ENCODE results near the gene E2F1.

E2F1 gene

DNA sequence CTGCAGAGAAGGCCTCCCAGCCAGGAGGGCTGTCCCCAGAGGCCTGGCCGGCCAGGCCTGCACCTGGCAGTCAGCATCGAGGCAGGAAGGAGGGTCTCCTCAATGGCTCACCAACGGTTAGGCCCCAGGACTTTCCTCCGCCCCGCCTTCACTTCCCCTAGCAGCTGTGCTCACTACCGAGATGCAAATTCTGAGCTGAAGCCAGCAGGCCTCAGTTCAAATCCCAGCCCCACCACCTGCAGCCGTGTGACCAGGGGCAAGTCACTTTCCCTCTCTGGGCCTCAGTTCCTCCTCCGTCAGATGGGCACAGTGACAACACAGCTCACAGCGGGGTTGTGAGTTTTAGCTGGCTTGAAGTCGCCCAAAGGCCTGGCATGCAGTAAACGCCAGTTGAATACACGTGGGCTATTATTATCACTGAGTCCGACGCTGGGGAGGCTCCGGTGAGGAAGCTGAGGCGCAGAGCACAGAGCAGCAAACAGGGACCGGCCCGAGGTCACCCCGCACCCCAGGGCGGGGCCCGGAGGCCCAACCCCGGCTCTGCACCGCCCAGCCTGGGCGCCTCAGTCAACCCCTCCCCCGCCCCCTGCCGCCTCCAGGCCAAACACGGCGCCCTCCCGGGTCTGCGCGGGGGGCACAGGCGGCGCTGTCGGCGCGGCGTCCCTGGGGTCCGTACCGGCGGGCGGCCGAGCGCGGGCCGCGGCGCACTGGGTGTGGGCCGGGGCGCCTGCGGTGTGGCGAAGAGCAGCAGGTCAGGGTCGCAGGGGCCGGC lies 671 bp downstream of the E2F1 start:
- Histone ChIP-seq H3K36me3 (ENCODE audit: control insufficient read depth, insufficient read depth, low read length) (peaks cover 2% of the 10 kb centered on the region), H3K4me3 (ENCODE audit: extremely low read depth, insufficient read depth, low read length, poor library complexity, severe bottlenecking) (peak overlapping the region; percentile 53), H3K27ac (ENCODE audit: low read depth, low read length, severe bottlenecking) (no peak overlapping the region), H3K9me3 (ENCODE audit: control insufficient read depth, low read length) (no peaks in the 10 kb centered on the region), H3K4me1 (ENCODE audit: control insufficient read depth, insufficient read depth, low read length, poor library complexity, severe bottlenecking) (peaks cover 35% of the 10 kb centered on the region)
- 1% methylated on average over 17 to 43 of the region's 53 CpGs for WGBS, 2 experiments (ENCODE audit: insufficient coverage in 2 of 2)

DNA sequence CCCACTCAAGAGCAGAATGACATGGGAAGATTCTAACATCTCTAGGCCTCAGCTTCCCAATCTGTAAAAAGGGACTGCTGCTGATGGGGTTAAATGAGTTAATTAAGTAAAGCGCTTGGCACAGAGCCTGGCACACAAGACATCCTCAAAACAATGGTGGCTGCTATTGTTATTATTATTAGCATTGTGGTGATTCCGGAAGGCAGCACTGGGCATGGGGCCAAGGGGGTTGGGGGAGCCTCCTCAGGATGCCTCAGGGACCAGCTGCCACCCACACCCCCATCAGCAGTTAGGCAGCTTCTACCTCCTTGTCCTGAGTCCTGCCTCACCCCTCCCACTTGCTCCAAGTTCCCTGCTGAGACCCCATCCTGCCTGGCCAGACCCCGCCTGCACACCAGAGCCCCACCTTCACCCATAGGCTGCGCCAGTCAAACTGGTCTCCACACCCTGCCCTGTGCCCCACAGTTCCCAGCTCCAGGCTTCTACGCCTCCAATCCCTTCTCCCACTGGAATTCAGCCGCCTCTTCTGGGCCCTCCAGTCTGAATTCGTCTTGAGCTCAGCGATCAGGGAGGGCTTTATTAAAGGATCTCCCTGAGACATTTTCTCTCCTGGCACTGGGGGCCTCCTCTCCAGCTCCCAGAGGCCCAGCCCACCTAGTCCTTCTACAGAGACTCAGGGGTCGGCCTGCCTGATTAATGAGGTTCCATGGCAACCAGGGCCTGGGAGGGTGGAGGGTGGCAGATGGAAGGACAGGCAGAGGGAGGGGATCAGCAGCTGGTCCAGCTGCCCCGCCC lies 1.5 kb downstream of the E2F1 start:
- Histone ChIP-seq H3K9me3 (ENCODE audit: control insufficient read depth, low read length) (no peaks in the 10 kb centered on the region), H3K36me3 (ENCODE audit: control insufficient read depth, insufficient read depth, low read length) (peaks cover 4% of the 10 kb centered on the region), H3K4me1 (ENCODE audit: control insufficient read depth, insufficient read depth, low read length, poor library complexity, severe bottlenecking) (peaks cover 31% of the 10 kb centered on the region), H3K4me3 (ENCODE audit: extremely low read depth, insufficient read depth, low read length, poor library complexity, severe bottlenecking) (peak overlapping the region; percentile 53), H3K27ac (ENCODE audit: low read depth, low read length, severe bottlenecking) (no peak overlapping the region)
- WGBS, 2 experiments (ENCODE audit: insufficient coverage in 2 of 2): 39 to 48% methylated on average over 7 to 8 of the region's 10 CpGs

DNA sequence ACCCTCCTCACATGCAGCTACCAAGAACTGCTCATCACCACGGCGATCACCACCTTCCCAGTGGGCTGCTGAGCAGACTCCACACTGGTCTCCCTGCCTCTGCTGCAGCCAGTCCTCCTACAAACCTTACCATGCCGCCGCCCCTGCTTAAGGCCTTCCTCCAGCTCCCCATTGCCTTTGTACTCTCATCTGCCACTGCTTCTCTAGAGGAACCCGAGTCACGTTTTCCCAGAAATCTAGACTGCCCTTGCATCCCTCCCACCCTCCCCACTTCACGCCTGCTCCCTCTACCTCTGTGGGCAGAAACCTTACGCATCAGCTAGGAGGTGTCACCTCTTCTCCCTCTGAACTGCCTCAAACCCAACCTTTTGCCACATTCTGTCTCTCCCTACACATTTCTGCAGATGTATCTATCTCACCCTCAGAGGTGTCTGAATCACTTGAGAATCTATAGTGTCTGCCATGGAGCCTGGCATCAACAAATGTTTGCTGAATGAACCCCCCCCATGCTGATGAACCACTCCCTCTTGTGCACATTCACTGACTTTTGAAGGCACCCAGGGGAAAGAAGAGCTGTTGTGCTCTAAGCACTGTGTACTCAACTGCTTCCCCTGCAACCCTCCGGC lies 4.3 kb downstream of the E2F1 start:
- Histone ChIP-seq H3K4me3 (ENCODE audit: extremely low read depth, insufficient read depth, low read length, poor library complexity, severe bottlenecking) (no peak overlapping the region), H3K27ac (ENCODE audit: low read depth, low read length, severe bottlenecking) (no peak overlapping the region), H3K4me1 (ENCODE audit: control insufficient read depth, insufficient read depth, low read length, poor library complexity, severe bottlenecking) (peaks cover 11% of the 10 kb centered on the region), H3K9me3 (ENCODE audit: control insufficient read depth, low read length) (no peaks in the 10 kb centered on the region), H3K36me3 (ENCODE audit: control insufficient read depth, insufficient read depth, low read length) (peaks cover 32% of the 10 kb centered on the region)
- WGBS, 2 experiments (ENCODE audit: insufficient coverage in 2 of 2): 87 to 93% methylated on average over 9 of the region's 9 CpGs

DNA sequence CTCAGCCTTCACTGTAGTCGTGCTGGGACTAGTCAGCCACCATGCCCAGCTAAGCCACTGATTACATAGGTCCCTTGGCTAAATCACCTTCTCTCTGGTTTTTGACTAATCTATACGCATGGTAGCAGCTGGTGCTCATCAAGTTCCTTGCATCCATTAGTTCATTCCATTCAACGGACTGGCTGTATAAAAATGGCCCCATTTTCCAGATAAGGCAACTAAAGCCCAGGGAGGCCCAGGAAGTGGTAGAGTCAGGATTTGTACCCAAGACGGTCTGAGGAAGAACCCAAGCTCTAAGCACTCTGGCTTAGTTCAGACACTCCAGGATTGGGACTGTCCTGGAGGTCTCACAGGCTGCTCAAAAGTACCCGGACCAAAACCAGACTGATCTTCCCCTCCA lies 4.9 kb downstream of the E2F1 start:
- no peak overlapping the region for H3K27ac ChIP-seq (ENCODE audit: low read depth, low read length, severe bottlenecking)
- WGBS, 2 experiments (ENCODE audit: insufficient coverage in 2 of 2): 96 to 99% methylated on average over 4 to 5 of the region's 5 CpGs
- no peak overlapping the region for H3K4me3 ChIP-seq (ENCODE audit: extremely low read depth, insufficient read depth, low read length, poor library complexity, severe bottlenecking)
- H3K9me3 ChIP-seq (ENCODE audit: control insufficient read depth, low read length): no peaks in the 10 kb centered on the region
- H3K4me1 ChIP-seq (ENCODE audit: control insufficient read depth, insufficient read depth, low read length, poor library complexity, severe bottlenecking): peaks cover 8% of the 10 kb centered on the region
- peaks cover 38% of the 10 kb centered on the region for H3K36me3 ChIP-seq (ENCODE audit: control insufficient read depth, insufficient read depth, low read length)

DNA sequence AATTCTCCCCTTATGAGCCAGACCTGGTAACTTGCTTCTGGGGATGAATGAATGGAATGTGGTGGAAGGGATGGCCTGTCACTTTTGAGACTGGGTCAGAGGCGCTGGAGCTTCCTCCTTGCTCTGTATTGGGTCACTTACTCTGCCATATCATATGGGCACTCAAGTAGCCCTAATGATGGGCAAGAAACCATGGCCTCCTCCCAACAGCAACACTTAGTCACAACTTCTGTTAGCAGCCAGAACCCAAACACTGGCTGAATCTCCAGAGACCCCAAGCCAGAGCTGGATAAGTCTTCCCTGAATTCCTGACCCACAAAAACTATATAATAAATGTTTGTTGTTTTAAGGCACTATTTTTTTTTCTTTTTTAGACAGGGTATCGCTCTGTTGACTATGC lies 5.5 kb downstream of the E2F1 start:
- 100% methylated on average over 1 of the region's 2 CpGs; no CpG with 5 or more reads in 1 of the 2 experiments for WGBS, 2 experiments (ENCODE audit: insufficient coverage in 2 of 2)
- peaks cover 43% of the 10 kb centered on the region for H3K36me3 ChIP-seq (ENCODE audit: control insufficient read depth, insufficient read depth, low read length)
- H3K9me3 ChIP-seq (ENCODE audit: control insufficient read depth, low read length): no peaks in the 10 kb centered on the region
- no peak overlapping the region for H3K27ac ChIP-seq (ENCODE audit: low read depth, low read length, severe bottlenecking)
- no peak overlapping the region for H3K4me3 ChIP-seq (ENCODE audit: extremely low read depth, insufficient read depth, low read length, poor library complexity, severe bottlenecking)
- peaks cover 10% of the 10 kb centered on the region for H3K4me1 ChIP-seq (ENCODE audit: control insufficient read depth, insufficient read depth, low read length, poor library complexity, severe bottlenecking)

DNA sequence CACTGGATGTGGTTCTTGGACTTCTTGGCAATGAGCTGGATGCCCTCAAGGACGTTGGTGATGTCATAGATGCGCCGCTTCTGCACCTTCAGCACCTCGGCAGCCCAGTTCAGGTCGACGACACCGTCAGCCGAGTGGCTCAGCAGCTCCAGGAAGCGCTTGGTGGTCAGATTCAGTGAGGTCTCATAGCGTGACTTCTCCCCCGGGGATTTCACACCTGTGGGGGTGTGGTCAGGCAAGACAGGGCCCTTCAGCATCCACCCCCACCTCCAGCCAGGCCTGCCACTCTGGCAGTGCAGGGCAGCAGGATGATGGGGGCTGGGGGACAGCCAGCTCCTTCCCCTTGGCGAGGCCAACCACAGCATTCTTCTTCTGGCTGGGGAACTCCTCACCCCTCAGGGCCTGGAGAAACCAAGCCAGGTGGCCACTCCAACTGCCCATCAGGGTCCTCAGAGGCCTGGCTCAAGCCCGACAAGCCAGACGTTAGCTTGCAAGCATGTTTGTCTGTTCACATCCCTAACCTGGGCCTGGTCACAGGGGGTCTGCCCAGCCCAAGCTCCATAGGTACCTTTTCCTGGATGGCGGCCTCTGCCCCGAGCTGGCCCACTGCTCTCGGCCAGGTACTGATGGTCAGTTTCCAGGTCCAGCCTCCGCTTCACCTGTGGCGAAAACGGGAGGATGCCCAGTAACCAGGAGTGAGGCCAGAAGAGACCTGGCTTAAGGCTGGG lies 6.3 kb downstream of the E2F1 start:
- Histone ChIP-seq H3K9me3 (ENCODE audit: control insufficient read depth, low read length) (no peaks in the 10 kb centered on the region), H3K36me3 (ENCODE audit: control insufficient read depth, insufficient read depth, low read length) (peaks cover 45% of the 10 kb centered on the region), H3K4me3 (ENCODE audit: extremely low read depth, insufficient read depth, low read length, poor library complexity, severe bottlenecking) (no peak overlapping the region), H3K27ac (ENCODE audit: low read depth, low read length, severe bottlenecking) (no peak overlapping the region), H3K4me1 (ENCODE audit: control insufficient read depth, insufficient read depth, low read length, poor library complexity, severe bottlenecking) (peaks cover 12% of the 10 kb centered on the region)
- WGBS, 2 experiments (ENCODE audit: insufficient coverage in 2 of 2): 91% methylated on average over 17 to 20 of the region's 20 CpGs

DNA sequence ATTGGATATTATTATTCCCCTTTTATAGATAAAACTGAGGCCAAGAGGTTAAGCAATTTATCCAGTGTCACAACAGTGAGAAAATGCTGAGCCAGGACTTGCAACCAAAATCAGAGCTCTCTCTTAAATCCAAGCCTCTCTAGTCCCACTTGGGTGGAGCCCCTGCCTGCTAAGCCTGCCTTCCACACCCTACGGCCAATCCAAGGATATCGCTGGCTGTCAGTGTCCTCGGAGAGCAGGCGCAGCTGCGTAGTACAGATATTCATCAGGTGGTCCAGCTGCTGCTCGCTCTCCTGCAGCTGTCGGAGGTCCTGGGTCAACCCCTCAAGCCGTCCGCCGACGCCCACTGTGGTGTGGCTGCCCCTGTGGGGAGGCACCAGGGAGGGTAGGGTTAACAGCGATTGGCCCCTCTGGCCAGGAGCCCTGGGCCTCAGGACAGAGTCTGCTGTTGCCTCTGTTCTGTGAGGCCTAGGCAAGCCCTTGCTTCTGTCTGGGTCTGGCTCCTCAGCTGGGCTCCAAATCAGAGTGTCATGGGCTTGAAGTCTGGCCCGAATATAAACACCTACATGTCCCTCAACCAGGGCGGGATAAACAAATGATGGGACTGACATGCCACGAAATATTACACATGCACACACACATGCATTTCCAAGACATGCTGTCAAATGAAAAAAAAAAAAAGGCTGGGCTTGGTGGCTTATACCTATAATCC lies 8.0 kb downstream of the E2F1 start:
- Histone ChIP-seq H3K9me3 (ENCODE audit: control insufficient read depth, low read length) (no peaks in the 10 kb centered on the region), H3K36me3 (ENCODE audit: control insufficient read depth, insufficient read depth, low read length) (peaks cover 45% of the 10 kb centered on the region), H3K4me1 (ENCODE audit: control insufficient read depth, insufficient read depth, low read length, poor library complexity, severe bottlenecking) (peaks cover 16% of the 10 kb centered on the region), H3K27ac (ENCODE audit: low read depth, low read length, severe bottlenecking) (no peak overlapping the region), H3K4me3 (ENCODE audit: extremely low read depth, insufficient read depth, low read length, poor library complexity, severe bottlenecking) (no peak overlapping the region)
- 94 to 95% methylated on average over 13 to 15 of the region's 15 CpGs for WGBS, 2 experiments (ENCODE audit: insufficient coverage in 2 of 2)

- Histone ChIP-seq H3K9me3 (ENCODE audit: control insufficient read depth, low read length) (no peaks in the 10 kb centered on the region), H3K27ac (ENCODE audit: low read depth, low read length, severe bottlenecking) (no peak overlapping the region), H3K4me1 (ENCODE audit: control insufficient read depth, insufficient read depth, low read length, poor library complexity, severe bottlenecking) (peaks cover 23% of the 10 kb centered on the region), H3K4me3 (ENCODE audit: extremely low read depth, insufficient read depth, low read length, poor library complexity, severe bottlenecking) (no peak overlapping the region), H3K36me3 (ENCODE audit: control insufficient read depth, insufficient read depth, low read length) (peaks cover 49% of the 10 kb centered on the region)
- WGBS, 2 experiments (ENCODE audit: insufficient coverage in 2 of 2): 95 to 96% methylated on average over 28 of the region's 31 CpGs
Observed at GRCh38 chr20:33676652-33677645, 9.2 kb downstream of the E2F1 start.

DNA sequence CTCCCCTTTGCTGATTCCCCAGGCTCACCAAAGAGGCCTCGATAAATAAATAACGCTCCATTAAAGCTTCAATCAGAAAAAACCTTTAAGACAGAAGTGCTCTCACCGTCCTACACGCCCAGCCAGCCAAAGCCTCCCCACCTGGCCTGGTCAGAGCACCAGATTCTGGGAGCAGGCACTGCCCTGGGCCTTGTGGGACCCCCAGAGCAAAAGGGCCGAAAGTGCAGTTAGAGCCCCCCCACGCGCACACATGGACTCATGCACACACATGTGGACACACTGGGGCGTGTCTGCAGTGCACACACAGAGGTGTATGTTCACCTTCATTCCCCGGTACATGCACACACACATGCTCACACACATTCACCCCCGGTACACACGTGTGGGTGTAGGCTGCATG lies 10.1 kb downstream of the E2F1 start:
- Histone ChIP-seq H3K36me3 (ENCODE audit: control insufficient read depth, insufficient read depth, low read length) (peaks cover 57% of the 10 kb centered on the region), H3K4me1 (ENCODE audit: control insufficient read depth, insufficient read depth, low read length, poor library complexity, severe bottlenecking) (peaks cover 23% of the 10 kb centered on the region), H3K27ac (ENCODE audit: low read depth, low read length, severe bottlenecking) (no peak overlapping the region), H3K4me3 (ENCODE audit: extremely low read depth, insufficient read depth, low read length, poor library complexity, severe bottlenecking) (no peak overlapping the region), H3K9me3 (ENCODE audit: control insufficient read depth, low read length) (no peaks in the 10 kb centered on the region)
- 95 to 98% methylated on average over 8 to 9 of the region's 11 CpGs for WGBS, 2 experiments (ENCODE audit: insufficient coverage in 2 of 2)
